Testis (tissue), 3 donors: ENCODE measurements around the gene TAF11L10. TPM values are rescaled to one million over a fixed set of nuclear protein-coding genes. Genes with fewer than 3 reads are reported as not detected.
"Not testable (repeated sequence)": the region's sequence is repeated elsewhere in the genome, so short reads cannot be mapped to it uniquely, and the experiment has no call there.

ENCODE experiments used
- DNase-seq: peaks from one replicate; pipeline ENCODE4 v3.0.0-alpha.2; 2019
- H3K27ac ChIP-seq, 2 donors: fragments of 200-600 bp; sonication (generic); one replicate each; pipeline ENCODE4 v1.5.1; 2019
- H3K27me3 ChIP-seq: fragments of 200-600 bp; sonication (generic); one replicate; pipeline ENCODE4 v1.5.1; 2019
- H3K36me3 ChIP-seq: fragments of 200-600 bp; sonication (generic); one replicate; pipeline ENCODE4 v1.5.1; 2017; ENCODE audit warnings: low read depth; ENCODE audit errors: missing control alignments
- H3K4me1 ChIP-seq: fragments of 200-600 bp; sonication (generic); one replicate; pipeline ENCODE4 v1.5.1; 2019
- H3K4me3 ChIP-seq, 2 donors: fragments of 200-600 bp; sonication (generic); one replicate each; pipeline ENCODE4 v1.5.1; 2017 to 2019
- H3K9me3 ChIP-seq: fragments of 200-600 bp; sonication (generic); one replicate; pipeline ENCODE4 v1.5.1; 2017
- CTCF ChIP-seq, 3 experiments: fragments of 450-650 bp in 2 of 3; fragments of 200-600 bp in 1 of 3; sonication (generic) in 1 of 3; IDR thresholded peaks; one replicate each; pipeline ENCODE4 v1.5.1; 2016 to 2019; ENCODE audit warnings: antibody characterized with exemption in 3 of 3, mild to moderate bottlenecking in 2 of 3, moderate library complexity in 1 of 3
- POLR2A ChIP-seq: fragments of 450-650 bp; IDR thresholded peaks from one replicate; pipeline ENCODE4 v1.6.1; 2017; ENCODE audit warnings: antibody characterized with exemption, mild to moderate bottlenecking, moderate library complexity
- WGBS, 2 donors: methylation state at CpG; one replicate each; pipeline ENCODE4 v1.1.5; 2018; 5-methylcytosine and 5-hydroxymethylcytosine counted together
- intact Hi-C: fragments of 100-400 bp; cut with DNase I; formaldehyde crosslinking; loops from one replicate; pipeline ENCODE4 v1.15.1; 2023; ENCODE audit warnings: low total_unique reads
- polyA plus RNA-seq: library from polyadenylated mRNA; stranded (reverse); fragments of 350-450 nt; fragmentation: Illumina TruSeq; extraction: RNeasy Lipid Tissue Mini Kit (QIAGEN cat#74804); gene quantifications from one replicate; pipeline ENCODE4 v1.2.3, GENCODE V29; 2014; ENCODE audit warnings: low read depth, low replicate concordance; ENCODE audit not compliant: insufficient read depth
- total RNA-seq, 2 donors: library from RNA; depleted of rRNA; stranded (reverse); fragments of >200 nt; gene quantifications; one replicate each; pipeline ENCODE4 v1.2.3, GENCODE V29; 2016

Gene TAF11L10
- total and polyA plus RNA-seq, 3 donors from 2014 or later, result not detected

GRCh38 chr5:17619354-17619753, 21.7 kb upstream of the TAF11L10 start:
- Histone ChIP-seq H3K9me3 (no peaks in the 10 kb centered on the region), H3K4me3 (no peak overlapping the region), H3K27me3 (no peaks in the 10 kb centered on the region), H3K27ac (no peak overlapping the region), H3K36me3 (no peaks in the 10 kb centered on the region), H3K4me1 (no peaks in the 10 kb centered on the region)
- TF ChIP-seq CTCF (IDR thresholded peaks at IDR 0.05) (no peak), POLR2A (no peak)
- intact Hi-C loops, result no loop called here
- 83 to 94% methylated on average over 3 of the region's 3 CpGs for WGBS, 2 donors
- no peak for DNase-seq

GRCh38 chr5:17614872-17615605, 17.4 kb upstream of the TAF11L10 start:
- no peak for TF ChIP-seq POLR2A
- no peak for TF ChIP-seq CTCF (IDR thresholded peaks at IDR 0.05)
- DNase-seq, result no peak
- intact Hi-C loops, result no loop called here
- Histone ChIP-seq H3K9me3 (no peaks in the 10 kb centered on the region), H3K36me3 (no peaks in the 10 kb centered on the region), H3K4me1 (no peaks in the 10 kb centered on the region), H3K27ac (no peak overlapping the region), H3K27me3 (no peaks in the 10 kb centered on the region), H3K4me3 (no peak overlapping the region)
- 69 to 84% methylated on average over 15 to 17 of the region's 17 CpGs for WGBS, 2 donors

GRCh38 chr5:17610092-17610491, 12.5 kb upstream of the TAF11L10 start, which contains the start of gene TAF11L12:
TAF11L12 (plus strand) TSS chr5:17610392.
- 71 to 72% methylated on average over 2 of the region's 2 CpGs for WGBS, 2 donors
- not testable (repeated sequence) for H3K36me3 ChIP-seq

GRCh38 chr5:17607461-17607860, 9.8 kb upstream of the TAF11L10 start:
- H3K4me3 ChIP-seq, H3K27ac ChIP-seq, H3K9me3 ChIP-seq, H3K27me3 ChIP-seq, DNase-seq, intact Hi-C loops, H3K4me1 ChIP-seq, H3K36me3 ChIP-seq: not testable (repeated sequence)
- WGBS, 2 donors, result 81 to 85% methylated on average over 4 of the region's 4 CpGs

More at GRCh38 chr5:17610092-17610491, 12.5 kb upstream of the TAF11L10 start, which contains the start of gene TAF11L12:
- H3K4me3 ChIP-seq, H3K27ac ChIP-seq, H3K4me1 ChIP-seq, H3K9me3 ChIP-seq, intact Hi-C loops, DNase-seq, H3K27me3 ChIP-seq: not testable (repeated sequence)

- 85 to 90% methylated on average over 12 to 14 of the region's 14 CpGs for WGBS, 2 donors
- TF ChIP-seq POLR2A (no peak), CTCF (IDR thresholded peaks at IDR 0.05) (no peak)
- H3K36me3 ChIP-seq, result no peaks in the 10 kb centered on the region
- no peaks in the 10 kb centered on the region for H3K27me3 ChIP-seq
- DNase-seq, result no peak
- intact Hi-C loops, result no loop called here
- H3K4me3 ChIP-seq, result no peak overlapping the region
- H3K27ac ChIP-seq, result no peak overlapping the region
- no peaks in the 10 kb centered on the region for H3K9me3 ChIP-seq
- H3K4me1 ChIP-seq, result no peaks in the 10 kb centered on the region
Measured at GRCh38 chr5:17604951-17605350, 7.3 kb upstream of the TAF11L10 start.

- H3K27me3 ChIP-seq, DNase-seq, H3K27ac ChIP-seq, intact Hi-C loops, H3K36me3 ChIP-seq, H3K4me1 ChIP-seq, H3K4me3 ChIP-seq, H3K9me3 ChIP-seq: not testable (repeated sequence)
- WGBS, 2 donors, result 72 to 76% methylated on average over 6 of the region's 6 CpGs
Measured at GRCh38 chr5:17603880-17604279, 6.3 kb upstream of the TAF11L10 start, which contains the start of gene TAF11L11. TAF11L11 (plus strand) TSS chr5:17604183.

GRCh38 chr5:17594255-17594654, 3.4 kb downstream of the TAF11L10 start, which contains the start of gene TAF11L9:
TAF11L9 (minus strand) TSS chr5:17594394.
- H3K36me3 ChIP-seq, H3K27me3 ChIP-seq, H3K4me3 ChIP-seq, H3K4me1 ChIP-seq, DNase-seq, H3K27ac ChIP-seq, H3K9me3 ChIP-seq, intact Hi-C loops: not testable (repeated sequence)
- WGBS, 2 donors, result 48 to 72% methylated on average over 12 to 13 of the region's 15 CpGs

GRCh38 chr5:17590860-17591259, 6.8 kb downstream of the TAF11L10 start, which contains the start of gene TAF11L8:
TAF11L8 (minus strand) TSS chr5:17590960.
- DNase-seq, H3K9me3 ChIP-seq, H3K4me1 ChIP-seq, H3K36me3 ChIP-seq, H3K27ac ChIP-seq, H3K4me3 ChIP-seq, H3K27me3 ChIP-seq, intact Hi-C loops: not testable (repeated sequence)
- WGBS, 2 donors, result no CpG with 5 or more reads among the region's 16 CpGs

- no CpG with 5 or more reads among the region's 16 CpGs for WGBS, 2 donors
- DNase-seq, intact Hi-C loops, H3K4me3 ChIP-seq, H3K27ac ChIP-seq, H3K27me3 ChIP-seq, H3K4me1 ChIP-seq, H3K36me3 ChIP-seq, H3K9me3 ChIP-seq: not testable (repeated sequence)
Measured at GRCh38 chr5:17585658-17586057, 12.0 kb downstream of the TAF11L10 start, which contains the start of gene TAF11L7. TAF11L7 (minus strand) TSS chr5:17585758.
